SU-DHL-6 (cell line): ENCODE data around the gene CPLANE1.

ENCODE experiments used
- EZH2phosphoT487 ChIP-seq: fragments of 200-600 bp; sonication (generic), shearing (Covaris generic); conservative IDR thresholded peaks from 2 replicates; pipeline ENCODE4 v1.6.1; 2018; ENCODE audit warnings: mild to moderate bottlenecking, antibody characterized with exemption, low read length, moderate library complexity, mixed read lengths
- TF ChIP-seq, protein P1 (sequence below): fragments of 200-600 bp; sonication (generic); IDR thresholded peaks from one replicate; pipeline ENCODE4 v1.5.1; 2017; ENCODE audit warnings: antibody characterized with exemption, mild to moderate bottlenecking, low read length, moderate library complexity; ENCODE audit not compliant: insufficient read depth, poor library complexity, severe bottlenecking

DNA sequence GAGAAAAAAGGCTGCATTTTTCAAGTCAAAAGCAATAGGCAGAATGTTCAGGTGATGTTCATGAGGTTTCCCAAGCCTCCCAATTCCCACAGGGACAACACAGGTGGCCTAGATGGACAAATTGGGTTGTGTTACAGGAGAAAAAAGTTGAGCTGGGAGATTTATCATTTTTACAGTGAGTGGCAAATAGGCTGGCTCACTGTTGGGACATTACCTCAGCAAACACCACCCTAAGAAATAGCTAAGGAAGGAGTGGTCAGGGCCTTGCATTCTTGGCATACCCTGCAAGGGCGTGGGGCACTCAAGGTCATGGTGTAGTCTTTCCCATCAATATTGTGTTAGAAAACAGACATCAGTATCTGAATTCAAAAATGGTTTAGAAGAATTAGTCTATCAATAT lies 23.3 kb upstream of the CPLANE1 start:
- TF ChIP-seq, protein P1, sequence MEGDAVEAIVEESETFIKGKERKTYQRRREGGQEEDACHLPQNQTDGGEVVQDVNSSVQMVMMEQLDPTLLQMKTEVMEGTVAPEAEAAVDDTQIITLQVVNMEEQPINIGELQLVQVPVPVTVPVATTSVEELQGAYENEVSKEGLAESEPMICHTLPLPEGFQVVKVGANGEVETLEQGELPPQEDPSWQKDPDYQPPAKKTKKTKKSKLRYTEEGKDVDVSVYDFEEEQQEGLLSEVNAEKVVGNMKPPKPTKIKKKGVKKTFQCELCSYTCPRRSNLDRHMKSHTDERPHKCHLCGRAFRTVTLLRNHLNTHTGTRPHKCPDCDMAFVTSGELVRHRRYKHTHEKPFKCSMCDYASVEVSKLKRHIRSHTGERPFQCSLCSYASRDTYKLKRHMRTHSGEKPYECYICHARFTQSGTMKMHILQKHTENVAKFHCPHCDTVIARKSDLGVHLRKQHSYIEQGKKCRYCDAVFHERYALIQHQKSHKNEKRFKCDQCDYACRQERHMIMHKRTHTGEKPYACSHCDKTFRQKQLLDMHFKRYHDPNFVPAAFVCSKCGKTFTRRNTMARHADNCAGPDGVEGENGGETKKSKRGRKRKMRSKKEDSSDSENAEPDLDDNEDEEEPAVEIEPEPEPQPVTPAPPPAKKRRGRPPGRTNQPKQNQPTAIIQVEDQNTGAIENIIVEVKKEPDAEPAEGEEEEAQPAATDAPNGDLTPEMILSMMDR = no peak
- TF ChIP-seq EZH2phosphoT487 = no peak
